A172 (cell line): Measurements from ENCODE around the gene MUC4. TPM values are rescaled to one million over a fixed set of nuclear protein-coding genes. Genes with fewer than 3 reads are reported as not detected.

Source experiments
- DNase-seq: peaks from one replicate; pipeline ENCODE4 v3.0.0-alpha.2; 2015; ENCODE audit warnings: low spot score
- total RNA-seq: library from RNA; depleted of rRNA; stranded (reverse); fragments of >200 nt; shearing (Covaris generic); gene quantifications from 2 replicates; pipeline ENCODE4 v1.2.3, GENCODE V29; 2014; rRNA removed

MUC4 gene
- total RNA-seq, 1 experiment from 2014 or later = not detected

DNA sequence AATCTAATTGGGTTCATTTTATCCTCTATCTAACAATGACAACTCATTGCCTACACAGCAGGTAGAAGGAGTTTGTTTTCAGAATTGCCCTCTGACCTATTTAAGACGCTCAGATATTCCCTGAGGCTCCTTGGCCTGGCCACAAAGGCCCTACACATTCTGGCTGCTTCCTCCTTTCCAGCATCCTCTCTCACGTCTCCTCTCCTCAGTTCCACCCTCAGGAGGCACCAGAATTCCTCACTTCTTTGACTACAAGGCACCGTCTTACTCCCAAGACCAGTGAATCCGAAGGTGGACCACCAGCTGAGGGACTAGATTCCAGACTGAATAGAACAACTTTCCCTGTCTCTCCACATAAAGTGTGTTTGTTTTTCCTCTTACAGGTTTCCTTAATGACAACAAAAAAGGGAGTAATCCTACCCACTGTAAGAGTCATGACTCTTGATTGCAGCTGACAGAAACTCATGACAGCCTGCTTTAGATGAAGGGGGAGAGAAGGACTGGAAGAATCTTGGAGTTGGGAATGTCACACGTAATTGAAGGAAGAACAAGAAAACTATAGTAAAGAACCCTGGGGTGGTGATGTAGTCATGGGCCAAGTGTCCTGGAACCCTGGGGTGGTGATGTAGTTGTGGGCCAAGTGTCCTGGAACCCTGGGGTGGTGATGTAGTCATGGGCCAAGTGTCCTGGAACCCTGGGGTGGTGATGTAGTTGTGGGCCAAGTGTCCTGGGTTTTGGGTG, 112.9 kb downstream of the MUC4 start:
- no peak for DNase-seq

GRCh38 chr3:195698325-195698646, 113.4 kb downstream of the MUC4 start:
- DNase-seq = no peak

- DNase-seq = peak; percentile 63
These were observed 114.0 kb downstream of the MUC4 start for GRCh38 chr3:195697582-195698324.

Other genes with a start within 250 kb of the MUC4 start
- 0.17 and 0.50 TPM in 2 replicates for gene APOD, start 228.0 kb downstream of the MUC4 start, total RNA-seq
- gene MUC20, start 91.0 kb downstream of the MUC4 start, total RNA-seq = 0.05 TPM in 1 of 2 replicates, not detected in the other
- gene TNK2, start 96.6 kb upstream of the MUC4 start, total RNA-seq = 14.6 and 15.4 TPM in 2 replicates